A673 (cell line): Measurements from ENCODE around the gene CNIH2. TPM values are rescaled to one million over a fixed set of nuclear protein-coding genes. Genes with fewer than 3 reads are reported as not detected.

ENCODE experiments used
- BruUV-seq: library from RNA; stranded (reverse); fragments of 400-500 nt; replicated peaks from 2 replicates; lab custom pipeline; 2021; lab: Mats Ljungman, UMichigan
- CTCF ChIA-PET: fragments of 300-600 bp; sonication (Branson Sonifier 250); formaldehyde crosslinking; loops from one replicate; lab custom pipeline; 2022; ENCODE audit warnings: antibody characterized with exemption; lab: Charles Lee
- POLR2A ChIA-PET: fragments of 300-600 bp; sonication (Branson Sonifier 250); formaldehyde crosslinking; loops from one replicate; lab custom pipeline; 2022; ENCODE audit warnings: antibody characterized with exemption; ENCODE audit not compliant: low non-redundant PET; lab: Charles Lee
- DNase-seq: peaks from one replicate; pipeline ENCODE4 v3.0.0-alpha.2; 2015; ENCODE audit warnings: low spot score
- H3K27ac ChIP-seq: fragments of 200-600 bp; sonication (generic); 2 replicates; pipeline ENCODE4 v1.5.1; 2016; ENCODE audit warnings: mixed run types, low read depth, mild to moderate bottlenecking, mixed read lengths, antibody characterized with exemption, low read length; ENCODE audit not compliant: poor library complexity, severe bottlenecking
- H3K27me3 ChIP-seq: fragments of 200-600 bp; sonication (generic); replicated peaks from 2 replicates; pipeline ENCODE4 v1.6.1; 2017; ENCODE audit warnings: mixed run types, low read depth, mild to moderate bottlenecking, mixed read lengths, antibody characterized with exemption, low read length; ENCODE audit not compliant: insufficient read depth, poor library complexity
- H3K36me3 ChIP-seq: fragments of 200-600 bp; sonication (generic); 2 replicates; pipeline ENCODE4 v1.6.1; 2016; ENCODE audit warnings: mixed run types, mild to moderate bottlenecking, mixed read lengths, antibody characterized with exemption, low read length; ENCODE audit not compliant: insufficient read depth, poor library complexity, severe bottlenecking
- H3K4me1 ChIP-seq: fragments of 200-600 bp; sonication (generic); 2 replicates; pipeline ENCODE4 v1.6.1; 2017; ENCODE audit warnings: mixed run types, mild to moderate bottlenecking, mixed read lengths, antibody characterized with exemption, low read length; ENCODE audit not compliant: insufficient read depth, poor library complexity, severe bottlenecking
- H3K4me3 ChIP-seq: fragments of 200-600 bp; sonication (generic); 2 replicates; pipeline ENCODE4 v1.5.1; 2016; ENCODE audit warnings: low read depth, mixed run types, mild to moderate bottlenecking, mixed read lengths, low read length; ENCODE audit not compliant: poor library complexity, severe bottlenecking
- H3K9me3 ChIP-seq: fragments of 200-600 bp; sonication (generic); 2 replicates; pipeline ENCODE4 v1.6.1; 2016; ENCODE audit warnings: mixed run types, low read depth, mild to moderate bottlenecking, mixed read lengths, antibody characterized with exemption, low read length; ENCODE audit not compliant: poor library complexity, severe bottlenecking
- CTCF ChIP-seq: fragments of 300-800, 200-600 bp; sonication (generic); conservative IDR thresholded peaks from 2 replicates; pipeline ENCODE4 v1.5.1; 2017; ENCODE audit warnings: low read depth, mild to moderate bottlenecking, antibody characterized with exemption, low read length, moderate library complexity, mixed read lengths
- EZH2 ChIP-seq: fragments of 200-600 bp; sonication (generic); IDR thresholded peaks from 2 replicates; pipeline ENCODE4 v1.6.1; 2017; ENCODE audit warnings: borderline replicate concordance, low read depth, mild to moderate bottlenecking, mixed read lengths, antibody characterized with exemption, low read length; ENCODE audit not compliant: poor library complexity, severe bottlenecking
- intact Hi-C: fragments of 100-400 bp; cut with micrococcal nuclease; formaldehyde crosslinking; loops from one replicate; pipeline ENCODE4 v1.10.0; 2022; ENCODE audit not compliant: unreplicated experiment
- total RNA-seq: library from RNA; stranded (reverse); gene quantifications from 2 replicates; pipeline ENCODE4 v1.2.3, GENCODE V29; 2021

CNIH2 gene
- total RNA-seq, 1 experiment from 2014 or later: 13.7 TPM

GRCh38 chr11:66272596-66272995 is 5.4 kb upstream of the CNIH2 start:
- H3K4me1 ChIP-seq: peaks cover 9% of the 10 kb centered on the region
- no peak overlapping the region for H3K27ac ChIP-seq
- CTCF ChIA-PET: no interaction called here
- no peaks in the 10 kb centered on the region for H3K27me3 ChIP-seq
- intact Hi-C loops: no loop called here
- TF ChIP-seq CTCF (no peak), EZH2 (no peak)
- H3K9me3 ChIP-seq: no peaks in the 10 kb centered on the region
- no peak for DNase-seq
- no TSS peak for BruUV-seq
- H3K36me3 ChIP-seq: peaks cover 40% of the 10 kb centered on the region
- POLR2A ChIA-PET: no interaction called here
- H3K4me3 ChIP-seq: no peak overlapping the region

- intact Hi-C loops: no loop called here
- ChIA-PET POLR2A (no interaction called here), CTCF (no interaction called here)
- Histone ChIP-seq H3K4me1 (peaks cover 14% of the 10 kb centered on the region), H3K27me3 (no peaks in the 10 kb centered on the region), H3K36me3 (peaks cover 40% of the 10 kb centered on the region), H3K9me3 (no peaks in the 10 kb centered on the region), H3K27ac (no peak overlapping the region), H3K4me3 (no peak overlapping the region)
- no TSS peak for BruUV-seq
- TF ChIP-seq CTCF: no peak
- TF ChIP-seq EZH2: no peak
- DNase-seq: no peak
Measured at GRCh38 chr11:66274219-66274618, 3.8 kb upstream of the CNIH2 start.

GRCh38 chr11:66275396-66275795 is 2.6 kb upstream of the CNIH2 start:
- H3K27me3 ChIP-seq: no peaks in the 10 kb centered on the region
- H3K4me1 ChIP-seq: peaks cover 19% of the 10 kb centered on the region
- ChIA-PET CTCF (no interaction called here), POLR2A (no interaction called here)
- H3K9me3 ChIP-seq: no peaks in the 10 kb centered on the region
- intact Hi-C loops: no loop called here
- peaks cover 40% of the 10 kb centered on the region for H3K36me3 ChIP-seq
- H3K27ac ChIP-seq: no peak overlapping the region
- no TSS peak for BruUV-seq
- no peak overlapping the region for H3K4me3 ChIP-seq
- DNase-seq: no peak
- no peak for TF ChIP-seq CTCF
- no peak for TF ChIP-seq EZH2
